Ishikawa (cell line): ENCODE measurements around the gene LRRC36.

Experiments used
- CEBPB ChIP-seq: IDR thresholded peaks from 2 replicates; pipeline ENCODE4 v1.6.1; 2012
- CREB1 ChIP-seq: IDR thresholded peaks from 2 replicates; pipeline ENCODE4 v1.6.1; 2012; ENCODE audit warnings: low read depth
- EGR1 ChIP-seq: IDR thresholded peaks from 2 replicates; pipeline ENCODE4 v1.6.1; 2012
- EP300 ChIP-seq: IDR thresholded peaks from 2 replicates; pipeline ENCODE4 v1.6.1; 2012; ENCODE audit warnings: borderline replicate concordance
- MAX ChIP-seq: IDR thresholded peaks from 2 replicates; pipeline ENCODE4 v1.6.1; 2012
- NFIC ChIP-seq: IDR thresholded peaks from 2 replicates; pipeline ENCODE4 v1.6.1; 2012
- RAD21 ChIP-seq: IDR thresholded peaks from 2 replicates; pipeline ENCODE4 v1.6.1; 2012; ENCODE audit warnings: low read depth
- TAF1 ChIP-seq: IDR thresholded peaks from 2 replicates; pipeline ENCODE4 v1.6.1; 2012; ENCODE audit warnings: low read depth, mild to moderate bottlenecking
- TCF12 ChIP-seq: IDR thresholded peaks from 2 replicates; pipeline ENCODE4 v1.6.1; 2012; ENCODE audit warnings: low read depth
- TEAD4 ChIP-seq: IDR thresholded peaks from 2 replicates; pipeline ENCODE4 v1.6.1; 2012
- YY1 ChIP-seq: IDR thresholded peaks from 2 replicates; pipeline ENCODE4 v1.6.1; 2012; ENCODE audit warnings: low read depth
- ZBTB7A ChIP-seq: IDR thresholded peaks from 2 replicates; pipeline ENCODE4 v1.6.1; 2012; ENCODE audit warnings: low read depth
- TF ChIP-seq, protein P1 (sequence below): IDR thresholded peaks from 2 replicates; pipeline ENCODE4 v1.6.1; 2012
- TF ChIP-seq, protein P2 (sequence below): IDR thresholded peaks from 2 replicates; pipeline ENCODE4 v1.6.1; 2012; ENCODE audit warnings: low read depth, mild to moderate bottlenecking

- no peak for TF ChIP-seq RAD21
- TF ChIP-seq CEBPB: no peak
- TF ChIP-seq YY1: no peak
- TF ChIP-seq EP300: no peak
- TF ChIP-seq TAF1: no peak
- TF ChIP-seq CREB1: no peak
- TF ChIP-seq, protein P1, sequence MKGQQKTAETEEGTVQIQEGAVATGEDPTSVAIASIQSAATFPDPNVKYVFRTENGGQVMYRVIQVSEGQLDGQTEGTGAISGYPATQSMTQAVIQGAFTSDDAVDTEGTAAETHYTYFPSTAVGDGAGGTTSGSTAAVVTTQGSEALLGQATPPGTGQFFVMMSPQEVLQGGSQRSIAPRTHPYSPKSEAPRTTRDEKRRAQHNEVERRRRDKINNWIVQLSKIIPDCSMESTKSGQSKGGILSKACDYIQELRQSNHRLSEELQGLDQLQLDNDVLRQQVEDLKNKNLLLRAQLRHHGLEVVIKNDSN: no peak
- no peak for TF ChIP-seq MAX
- TF ChIP-seq, protein P2, sequence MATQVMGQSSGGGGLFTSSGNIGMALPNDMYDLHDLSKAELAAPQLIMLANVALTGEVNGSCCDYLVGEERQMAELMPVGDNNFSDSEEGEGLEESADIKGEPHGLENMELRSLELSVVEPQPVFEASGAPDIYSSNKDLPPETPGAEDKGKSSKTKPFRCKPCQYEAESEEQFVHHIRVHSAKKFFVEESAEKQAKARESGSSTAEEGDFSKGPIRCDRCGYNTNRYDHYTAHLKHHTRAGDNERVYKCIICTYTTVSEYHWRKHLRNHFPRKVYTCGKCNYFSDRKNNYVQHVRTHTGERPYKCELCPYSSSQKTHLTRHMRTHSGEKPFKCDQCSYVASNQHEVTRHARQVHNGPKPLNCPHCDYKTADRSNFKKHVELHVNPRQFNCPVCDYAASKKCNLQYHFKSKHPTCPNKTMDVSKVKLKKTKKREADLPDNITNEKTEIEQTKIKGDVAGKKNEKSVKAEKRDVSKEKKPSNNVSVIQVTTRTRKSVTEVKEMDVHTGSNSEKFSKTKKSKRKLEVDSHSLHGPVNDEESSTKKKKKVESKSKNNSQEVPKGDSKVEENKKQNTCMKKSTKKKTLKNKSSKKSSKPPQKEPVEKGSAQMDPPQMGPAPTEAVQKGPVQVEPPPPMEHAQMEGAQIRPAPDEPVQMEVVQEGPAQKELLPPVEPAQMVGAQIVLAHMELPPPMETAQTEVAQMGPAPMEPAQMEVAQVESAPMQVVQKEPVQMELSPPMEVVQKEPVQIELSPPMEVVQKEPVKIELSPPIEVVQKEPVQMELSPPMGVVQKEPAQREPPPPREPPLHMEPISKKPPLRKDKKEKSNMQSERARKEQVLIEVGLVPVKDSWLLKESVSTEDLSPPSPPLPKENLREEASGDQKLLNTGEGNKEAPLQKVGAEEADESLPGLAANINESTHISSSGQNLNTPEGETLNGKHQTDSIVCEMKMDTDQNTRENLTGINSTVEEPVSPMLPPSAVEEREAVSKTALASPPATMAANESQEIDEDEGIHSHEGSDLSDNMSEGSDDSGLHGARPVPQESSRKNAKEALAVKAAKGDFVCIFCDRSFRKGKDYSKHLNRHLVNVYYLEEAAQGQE: no peak
- TF ChIP-seq EGR1: no peak
- no peak for TF ChIP-seq NFIC
- TF ChIP-seq TEAD4: no peak
- TF ChIP-seq TCF12: no peak
- TF ChIP-seq ZBTB7A: no peak
These were observed 60.3 kb downstream of the LRRC36 start for GRCh38 chr16:67386861-67387455.
